Renal pelvis (tissue), 4 donors: ENCODE data around the gene SRGAP2C. TPM values are rescaled to one million over a fixed set of nuclear protein-coding genes. Genes with fewer than 3 reads are reported as not detected.
"Not testable (repeated sequence)": the region's sequence is repeated elsewhere in the genome, so short reads cannot be mapped to it uniquely, and the experiment has no call there.

Source experiments
- DNase-seq: peaks from one replicate; pipeline ENCODE4 v3.0.0-alpha.2; 2013
- polyA plus RNA-seq, 3 donors: library from polyadenylated mRNA; unstranded; fragments of 120-200 nt; gene quantifications; one replicate each; pipeline ENCODE4 v1.2.1, GENCODE V29; 2013; ENCODE audit not compliant: insufficient read length in 3 of 3

Gene SRGAP2C
- polyA plus RNA-seq, 3 donors, result 17.5 to 21.5 (median 20.3) TPM

DNA sequence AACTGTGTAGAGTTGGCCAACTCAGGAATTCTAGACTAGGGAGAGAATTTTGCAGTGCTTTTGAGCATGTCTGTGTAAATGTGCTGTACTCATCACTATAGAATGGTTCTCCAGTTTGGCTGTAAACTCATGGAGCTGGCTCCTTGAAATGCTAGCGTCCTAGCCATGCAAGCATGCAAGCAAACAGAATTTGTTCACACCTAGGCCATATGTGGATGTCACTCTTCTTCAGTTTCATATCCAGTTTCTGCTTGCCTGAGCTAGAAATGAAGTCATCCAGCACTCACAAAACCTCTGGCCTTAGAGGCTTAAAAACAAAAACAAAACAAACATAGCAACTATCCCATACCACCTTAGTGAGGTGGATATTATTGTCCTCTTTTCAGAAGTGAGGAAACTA is 37.0 kb downstream of the SRGAP2C start:
- not testable (repeated sequence) for DNase-seq

DNA sequence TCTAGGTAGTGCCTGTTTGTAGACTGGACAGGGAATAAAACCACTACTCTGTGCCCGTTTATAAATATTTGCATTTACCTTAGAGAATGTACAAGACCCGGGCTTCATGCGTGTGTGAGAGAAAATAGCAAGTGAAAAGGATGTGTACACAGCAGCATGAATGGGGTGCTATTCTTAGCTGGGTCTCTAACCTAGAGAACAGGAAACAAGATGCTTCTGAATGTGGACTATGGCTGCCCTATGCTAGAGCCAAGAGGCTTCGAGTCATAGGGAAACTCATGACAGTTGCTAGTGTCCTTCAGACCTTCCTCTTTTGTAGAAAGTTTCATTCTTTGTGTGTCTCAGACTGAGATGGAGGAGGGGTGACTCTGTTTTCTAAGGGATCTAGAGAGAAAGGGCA is 39.9 kb downstream of the SRGAP2C start:
- DNase-seq, result not testable (repeated sequence)

DNA sequence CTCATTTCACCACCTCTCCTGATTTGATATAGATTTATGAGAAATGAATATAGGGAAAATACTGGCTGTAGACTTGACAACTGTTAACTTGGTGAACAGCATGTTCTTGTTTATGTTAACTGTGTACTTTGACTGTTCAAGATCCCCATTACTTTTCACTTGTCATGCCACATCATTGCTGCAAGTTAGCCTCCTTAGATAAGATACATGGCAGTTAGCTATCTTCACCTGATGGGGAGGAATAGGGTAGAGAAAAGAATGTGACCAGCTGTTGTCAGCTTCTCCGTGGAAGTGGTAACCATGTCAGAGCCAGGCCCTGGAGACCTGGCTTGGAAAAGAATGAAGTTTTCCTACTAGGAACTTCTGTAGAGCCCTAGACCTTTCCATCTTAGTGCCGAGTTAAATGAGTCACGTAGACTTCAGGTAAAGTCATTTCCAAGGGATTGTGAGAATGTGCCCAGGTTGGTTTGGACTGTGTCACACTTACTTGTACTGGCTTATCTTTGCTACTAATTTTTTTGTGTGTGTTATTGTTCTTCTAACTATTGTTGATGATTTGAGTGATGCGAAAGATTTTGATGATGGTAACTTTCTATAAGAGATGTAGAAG is 41.6 kb downstream of the SRGAP2C start:
- not testable (repeated sequence) for DNase-seq

DNA sequence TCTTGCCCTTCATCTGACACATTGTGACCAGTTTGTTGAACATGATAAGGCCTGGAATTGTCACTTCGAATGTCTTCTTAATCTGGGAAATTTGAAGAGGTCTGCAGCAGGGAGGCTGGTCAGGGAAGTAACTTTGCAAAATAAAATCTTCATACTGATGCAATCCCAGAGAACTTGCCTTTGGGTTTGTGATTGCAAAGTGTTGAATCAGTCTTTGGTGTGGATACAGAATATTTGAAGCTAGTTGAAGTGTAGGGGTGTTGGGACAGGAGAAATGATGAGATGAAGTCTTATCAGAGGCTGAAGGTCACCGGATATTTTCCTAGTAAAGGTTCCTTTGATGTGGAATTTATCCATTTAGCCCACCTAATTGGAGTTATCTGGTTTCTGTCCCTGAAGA is 42.1 kb downstream of the SRGAP2C start:
- DNase-seq, result not testable (repeated sequence)

DNA sequence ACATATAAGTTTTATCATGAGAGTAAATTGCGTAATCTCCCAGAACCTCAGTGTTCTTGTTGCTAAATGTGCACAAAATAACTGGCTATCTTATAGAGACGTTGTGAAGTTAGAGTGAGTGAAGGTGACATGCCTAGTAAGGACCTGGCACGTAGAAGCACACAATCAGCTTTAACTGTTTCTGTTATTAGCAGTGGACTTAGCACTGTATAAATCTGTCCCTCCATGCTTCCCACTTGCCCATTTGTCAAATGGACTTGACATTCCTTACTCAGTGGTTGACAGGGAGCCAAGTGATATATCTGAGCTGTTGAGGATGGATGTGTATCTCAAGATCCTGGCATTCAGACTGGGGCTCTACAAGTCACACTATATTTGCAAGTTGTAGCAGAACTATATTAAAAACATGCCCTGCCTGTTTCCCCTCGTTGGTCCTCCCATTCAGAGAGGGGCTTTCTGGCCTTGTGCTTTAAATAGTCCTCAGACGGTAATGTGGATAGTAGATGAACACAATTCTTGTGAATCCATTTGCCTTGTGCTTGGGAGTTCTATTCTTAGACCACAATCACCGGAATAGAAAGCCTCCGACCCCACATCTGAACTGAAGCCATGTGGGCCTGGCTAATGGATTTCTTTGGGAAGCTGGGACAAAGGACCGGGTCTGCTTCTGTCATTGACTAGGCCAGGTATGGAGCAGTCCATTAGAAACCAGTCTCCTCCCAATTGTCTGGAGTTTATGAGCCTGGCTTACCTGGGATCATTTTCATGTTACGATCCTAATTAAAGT is 43.0 kb downstream of the SRGAP2C start:
- not testable (repeated sequence) for DNase-seq

DNA sequence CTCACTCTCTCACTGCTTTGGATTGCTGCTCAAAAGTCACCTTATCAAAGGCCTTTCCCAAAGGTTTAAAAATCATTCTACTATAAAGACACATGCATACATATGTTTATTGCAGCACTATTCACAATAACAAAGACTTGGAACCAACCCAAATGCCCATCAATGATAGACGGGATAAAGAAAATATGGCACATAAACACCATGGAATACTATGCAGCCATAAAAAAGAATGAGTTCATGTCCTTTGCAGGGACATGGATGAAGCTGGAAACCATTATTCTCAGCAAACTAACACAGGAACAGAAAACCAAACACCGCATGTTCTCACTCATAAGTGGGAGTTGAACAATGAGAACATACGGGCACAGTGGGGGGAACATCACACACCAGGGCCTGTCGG is 45.9 kb downstream of the SRGAP2C start:
- not testable (repeated sequence) for DNase-seq

DNA sequence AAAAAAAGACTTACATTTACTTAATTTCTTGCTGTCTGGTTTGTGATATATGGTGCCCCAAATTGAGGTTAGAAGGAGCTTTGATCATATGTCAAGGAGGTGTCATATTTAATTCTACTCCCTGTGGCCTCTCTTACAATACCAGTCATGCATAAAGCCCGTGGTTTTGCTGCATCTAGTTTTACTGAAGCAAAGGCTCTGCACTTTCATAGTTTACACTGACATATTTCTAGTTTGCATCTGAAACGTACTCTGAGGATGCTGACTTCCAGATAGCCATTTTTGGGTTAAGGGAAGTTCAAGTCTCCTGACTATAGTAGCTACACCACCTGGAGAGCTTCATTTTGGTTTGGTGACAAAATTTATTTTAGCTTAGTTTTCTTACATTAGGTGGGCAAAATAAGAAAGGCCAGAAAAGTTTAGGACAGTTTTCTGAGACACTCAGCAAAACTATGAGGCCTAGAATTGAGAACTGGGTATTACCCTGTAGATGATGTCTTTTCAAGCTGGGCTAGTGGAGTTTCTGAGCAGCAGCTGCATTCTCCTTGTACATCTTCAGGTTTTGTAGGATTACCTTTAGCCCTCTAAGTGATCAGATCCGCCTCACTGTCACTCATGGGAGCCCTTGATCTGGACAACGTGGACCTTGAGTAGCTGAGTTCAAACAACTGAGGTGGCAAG is 47.8 kb downstream of the SRGAP2C start:
- not testable (repeated sequence) for DNase-seq

DNA sequence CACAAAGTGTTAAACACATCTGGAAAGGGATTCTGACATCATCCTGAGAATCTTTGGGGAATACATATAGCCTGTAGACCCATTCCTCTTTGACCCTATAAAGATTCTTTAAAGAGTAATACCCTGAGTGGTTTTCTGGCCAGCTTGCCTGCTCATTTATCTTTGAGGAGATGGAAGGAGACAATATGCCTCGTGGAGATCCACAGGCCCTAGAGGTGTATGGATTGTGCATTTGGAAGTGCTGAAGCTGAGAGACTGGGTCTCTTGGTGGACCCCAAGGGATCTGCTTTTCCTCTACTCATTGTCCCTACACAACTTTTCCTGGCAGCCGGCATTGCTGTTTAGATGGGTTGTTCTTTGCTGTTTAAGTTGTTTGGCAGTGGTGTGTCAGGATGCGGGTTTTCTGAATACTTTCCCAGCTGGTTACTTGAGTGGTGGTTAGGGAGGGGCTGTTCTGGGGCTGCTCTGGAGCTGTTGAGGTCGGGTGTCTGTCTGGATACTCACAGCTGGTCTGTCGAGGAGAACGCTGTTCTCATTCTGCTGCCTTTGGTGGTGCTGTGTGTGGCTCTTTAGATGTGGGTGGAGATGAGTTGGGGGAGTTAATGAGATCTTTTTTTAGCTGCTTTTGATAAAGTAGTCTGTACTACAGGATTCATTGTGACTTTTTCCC is 49.5 kb downstream of the SRGAP2C start:
- DNase-seq, result not testable (repeated sequence)

DNA sequence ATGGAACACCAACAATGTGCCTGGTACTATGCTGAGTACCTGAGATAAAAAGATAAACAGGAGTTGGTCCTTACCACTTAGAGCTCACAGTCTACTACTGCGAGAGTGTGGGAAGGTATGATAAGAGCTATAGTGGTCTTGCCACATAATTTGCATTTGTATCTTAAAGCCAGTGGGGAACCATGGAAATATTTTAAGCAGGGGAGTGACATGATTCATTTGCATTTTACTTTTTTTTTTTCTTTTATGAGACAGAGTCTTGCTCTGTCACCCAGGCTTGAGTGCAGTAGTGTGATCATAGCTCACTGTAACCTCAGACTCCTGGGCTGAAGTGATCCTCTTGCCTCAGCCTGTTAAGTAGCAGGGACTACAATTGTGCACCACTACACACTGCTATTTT is 53.6 kb downstream of the SRGAP2C start:
- DNase-seq, result not testable (repeated sequence)

DNA sequence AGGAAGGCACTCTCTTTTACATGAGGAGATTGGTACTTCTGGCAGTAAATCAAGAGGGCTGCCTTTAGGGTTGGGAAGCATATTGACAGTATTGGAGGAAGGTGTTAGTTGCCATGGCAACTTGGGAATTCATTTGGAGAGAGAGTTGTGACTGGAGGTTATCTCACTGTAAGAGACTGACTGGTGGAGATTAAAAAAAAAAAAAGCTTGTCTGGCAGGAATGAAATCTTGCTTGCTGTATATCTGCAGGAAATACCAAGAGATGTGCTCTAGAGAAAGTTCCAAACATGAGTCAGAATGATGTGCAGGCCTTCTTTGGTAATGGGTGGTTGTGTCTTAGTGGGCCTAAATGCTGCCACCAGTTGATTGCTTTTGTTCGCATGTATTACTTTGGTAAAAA is 59.1 kb downstream of the SRGAP2C start:
- DNase-seq, result not testable (repeated sequence)

DNA sequence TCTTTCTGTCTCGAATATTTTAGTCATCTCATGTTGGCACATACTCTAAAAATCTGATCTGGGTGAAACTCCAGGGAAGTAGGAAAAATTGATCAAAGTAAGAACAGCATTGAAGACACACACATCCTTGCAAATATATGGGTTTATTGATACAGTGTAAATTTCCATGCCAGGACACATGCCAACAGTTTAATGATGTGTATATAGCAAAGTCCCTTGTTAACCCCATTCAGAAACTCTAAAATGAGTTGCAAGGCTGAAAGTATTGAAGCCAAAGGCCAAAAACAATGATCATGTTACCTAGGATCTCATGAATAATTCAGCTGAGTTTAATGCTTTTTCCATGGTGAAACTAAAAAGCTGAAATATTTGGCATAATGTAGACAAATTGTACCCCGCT is 61.6 kb downstream of the SRGAP2C start:
- not testable (repeated sequence) for DNase-seq

DNA sequence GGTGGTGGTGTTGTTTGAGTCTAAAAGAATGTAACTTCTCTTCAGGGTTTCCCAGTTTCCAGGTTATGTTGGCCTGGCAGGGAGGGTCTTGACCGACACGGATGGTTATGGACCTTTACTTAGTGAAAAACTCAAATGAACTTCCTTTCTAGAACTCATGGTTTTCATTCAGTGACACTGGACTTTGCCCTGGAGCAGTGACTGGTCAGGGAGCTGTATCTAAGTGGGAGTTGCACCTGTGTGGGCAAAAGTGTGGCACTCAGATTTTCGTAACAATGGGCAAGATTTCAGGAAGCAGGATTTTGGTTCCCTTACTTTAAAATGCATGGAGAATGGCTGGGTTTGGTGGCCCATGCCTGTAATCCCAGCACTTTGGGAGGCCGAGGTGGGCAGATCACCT is 67.9 kb downstream of the SRGAP2C start:
- DNase-seq, result not testable (repeated sequence)

DNA sequence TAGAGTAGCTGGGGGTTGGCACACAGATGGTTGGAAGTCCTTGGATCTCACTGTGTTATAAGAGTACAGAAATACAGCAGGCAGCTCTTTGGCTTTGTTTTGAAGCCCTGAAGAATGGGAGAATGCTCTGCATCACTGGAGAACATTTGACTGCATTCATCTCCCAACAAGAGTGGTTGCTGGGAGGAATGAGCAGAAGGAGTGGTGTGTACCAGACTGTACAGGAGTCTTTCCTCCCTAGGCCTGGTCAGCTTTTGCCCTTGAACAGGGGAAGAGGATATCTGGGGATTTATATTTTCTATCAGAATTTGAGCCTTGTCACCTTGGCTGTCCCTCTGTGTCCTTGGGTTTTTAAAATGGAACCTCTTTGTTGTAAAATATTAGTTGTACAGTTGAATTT is 69.8 kb downstream of the SRGAP2C start:
- not testable (repeated sequence) for DNase-seq

DNA sequence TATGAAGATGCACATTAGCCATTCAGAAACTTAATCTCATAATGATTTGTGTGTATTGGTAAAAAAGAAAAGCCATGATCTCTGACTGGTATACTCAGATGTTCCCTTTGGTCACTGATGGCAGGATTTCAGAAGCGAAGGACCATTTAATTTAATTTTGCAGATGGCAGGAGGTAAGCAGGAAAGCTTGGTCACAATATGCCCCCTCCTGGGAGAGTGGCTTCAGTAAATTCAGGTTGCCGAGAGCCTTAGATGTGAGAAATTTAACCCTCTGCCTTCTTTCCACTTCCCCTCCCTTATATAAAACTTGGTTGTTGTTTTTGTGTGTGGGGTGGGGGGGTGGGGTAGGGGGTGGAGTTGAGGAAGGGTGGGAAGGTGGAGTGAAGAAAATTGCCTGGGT is 72.9 kb downstream of the SRGAP2C start:
- DNase-seq, result not testable (repeated sequence)

DNA sequence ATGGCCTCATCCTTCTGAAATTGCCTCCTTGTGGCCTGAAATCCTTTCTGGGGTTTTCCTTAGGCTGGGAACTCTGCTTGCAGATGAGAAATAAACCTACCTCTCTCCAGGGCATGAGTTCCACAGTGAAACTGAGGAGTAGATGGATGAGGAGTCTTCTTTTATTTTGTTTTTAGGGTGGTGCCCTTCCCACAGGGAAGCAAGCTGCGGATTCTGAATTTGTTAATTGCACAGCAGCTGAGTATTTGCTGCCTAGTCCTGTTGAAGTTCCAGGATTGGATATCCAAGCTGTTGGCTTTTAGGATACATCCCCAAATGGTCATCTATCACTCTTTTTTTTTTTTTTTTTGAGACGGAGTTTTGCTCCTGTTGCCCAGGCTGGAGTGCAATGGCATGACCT is 73.4 kb downstream of the SRGAP2C start:
- DNase-seq, result not testable (repeated sequence)

DNA sequence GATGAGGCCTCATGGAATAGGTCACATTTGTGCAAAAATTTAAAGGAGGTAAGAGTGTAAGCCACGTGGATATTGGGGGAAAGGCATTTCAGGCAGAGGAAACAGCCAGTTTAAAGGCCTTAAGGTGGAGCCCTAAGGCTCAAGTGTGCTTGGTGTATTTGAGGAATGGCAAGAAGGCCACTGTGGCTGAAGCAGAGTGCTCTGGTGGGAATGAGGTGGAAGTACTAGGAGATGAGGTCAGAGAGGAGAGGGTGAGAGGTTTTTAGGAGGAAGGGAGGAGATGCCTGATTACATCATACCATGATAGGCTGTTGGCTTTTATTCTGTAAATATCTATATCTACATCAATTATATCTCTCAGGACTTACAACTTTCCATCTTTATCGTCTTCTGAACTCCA is 75.4 kb downstream of the SRGAP2C start:
- not testable (repeated sequence) for DNase-seq

DNA sequence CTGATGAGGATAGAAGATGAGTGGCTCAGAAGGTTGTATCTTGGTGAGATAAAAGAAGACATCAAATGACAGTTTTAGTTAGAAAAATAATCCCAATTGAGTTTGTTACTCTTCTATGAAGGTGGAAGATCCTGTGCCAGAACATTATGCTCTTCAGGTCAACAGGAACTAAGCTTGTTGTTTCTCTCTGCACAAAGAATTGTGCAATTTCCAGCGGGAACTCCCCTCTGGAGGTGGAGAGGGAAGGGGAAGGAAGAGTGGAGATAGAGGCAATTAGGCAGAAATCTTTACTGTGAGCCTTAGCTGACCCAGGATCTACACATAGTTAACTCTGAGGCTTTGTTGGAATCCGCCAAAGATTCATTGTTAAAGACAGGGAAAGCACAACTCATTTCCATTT is 77.4 kb downstream of the SRGAP2C start:
- DNase-seq, result not testable (repeated sequence)

DNA sequence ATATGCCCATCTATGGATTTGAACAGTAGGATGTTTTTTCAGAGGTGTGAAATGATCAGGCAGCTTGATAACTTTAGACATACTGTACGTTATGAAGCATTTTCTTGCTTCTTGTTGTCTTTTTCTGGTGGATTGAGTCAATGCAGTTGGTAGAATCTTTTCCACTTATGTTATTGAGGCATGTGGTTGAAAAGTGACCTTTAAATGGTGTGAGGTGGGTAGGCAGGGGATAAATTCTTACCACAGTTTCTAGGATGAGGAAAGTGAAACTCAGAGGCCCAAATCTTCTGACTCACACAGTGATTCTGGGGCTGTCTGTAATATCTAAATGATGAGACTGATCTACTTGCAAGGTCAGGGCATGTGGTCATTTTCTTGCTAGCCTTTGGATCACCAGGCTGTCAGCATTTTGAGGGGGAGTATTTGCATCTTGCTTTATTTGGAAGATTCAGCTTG is 79.0 kb downstream of the SRGAP2C start:
- not testable (repeated sequence) for DNase-seq

DNA sequence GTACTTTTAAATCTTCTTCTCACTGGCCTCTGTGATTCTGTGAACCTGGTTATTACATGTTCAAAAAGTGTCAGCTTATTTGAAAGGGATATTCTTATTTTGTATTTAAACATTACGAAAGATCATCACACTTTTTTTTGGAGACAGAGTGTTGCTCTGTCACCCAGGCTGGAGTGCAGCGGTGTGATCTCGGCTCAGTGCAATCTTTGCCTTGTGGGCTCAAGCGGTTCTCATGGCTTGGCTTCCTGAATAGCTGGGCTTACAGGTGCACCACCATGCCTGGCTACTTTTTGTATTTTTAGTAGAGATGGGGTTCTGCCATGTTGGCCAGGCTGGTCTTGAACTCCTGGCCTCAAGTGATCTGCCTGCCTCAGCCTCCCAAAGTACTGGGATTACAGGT is 82.3 kb downstream of the SRGAP2C start:
- not testable (repeated sequence) for DNase-seq

DNA sequence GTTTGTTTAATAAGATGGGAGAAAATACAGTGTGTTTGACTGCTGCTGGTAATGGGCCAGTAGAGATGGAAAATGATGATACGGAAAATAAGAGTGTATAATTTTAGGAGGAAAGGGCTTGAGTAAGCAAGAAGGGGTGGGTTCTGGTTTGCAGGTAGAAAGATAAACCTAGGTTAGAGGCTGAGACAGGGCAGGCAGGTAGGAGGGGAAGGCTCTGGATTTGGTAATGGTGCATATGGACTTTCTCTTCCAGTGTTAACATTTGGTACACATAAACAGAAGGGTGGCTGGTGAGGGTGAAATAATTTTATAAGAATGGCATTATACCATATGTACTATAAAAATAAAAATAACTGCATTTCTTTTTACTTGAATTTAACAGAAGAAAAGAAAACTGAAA is 84.5 kb downstream of the SRGAP2C start:
- not testable (repeated sequence) for DNase-seq

DNA sequence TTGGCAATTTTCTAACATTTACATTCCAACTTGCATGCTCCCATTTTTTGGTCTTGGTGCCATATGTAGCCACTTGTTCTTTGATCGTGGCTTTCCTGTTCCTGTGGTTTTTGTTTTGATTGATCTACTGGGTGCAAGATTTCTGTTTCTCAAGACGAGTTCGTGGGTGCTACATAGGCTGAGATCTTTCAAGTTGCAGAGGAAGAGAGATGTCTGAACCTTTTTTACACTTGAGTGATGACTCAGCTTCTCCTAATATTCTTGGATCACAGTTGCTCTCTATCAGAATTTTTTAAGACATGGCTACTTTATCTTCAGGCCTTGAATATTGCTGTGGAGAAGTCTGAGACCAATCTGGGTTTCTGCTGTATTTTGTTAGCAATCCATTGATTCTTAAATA is 85.2 kb downstream of the SRGAP2C start:
- DNase-seq, result not testable (repeated sequence)

DNA sequence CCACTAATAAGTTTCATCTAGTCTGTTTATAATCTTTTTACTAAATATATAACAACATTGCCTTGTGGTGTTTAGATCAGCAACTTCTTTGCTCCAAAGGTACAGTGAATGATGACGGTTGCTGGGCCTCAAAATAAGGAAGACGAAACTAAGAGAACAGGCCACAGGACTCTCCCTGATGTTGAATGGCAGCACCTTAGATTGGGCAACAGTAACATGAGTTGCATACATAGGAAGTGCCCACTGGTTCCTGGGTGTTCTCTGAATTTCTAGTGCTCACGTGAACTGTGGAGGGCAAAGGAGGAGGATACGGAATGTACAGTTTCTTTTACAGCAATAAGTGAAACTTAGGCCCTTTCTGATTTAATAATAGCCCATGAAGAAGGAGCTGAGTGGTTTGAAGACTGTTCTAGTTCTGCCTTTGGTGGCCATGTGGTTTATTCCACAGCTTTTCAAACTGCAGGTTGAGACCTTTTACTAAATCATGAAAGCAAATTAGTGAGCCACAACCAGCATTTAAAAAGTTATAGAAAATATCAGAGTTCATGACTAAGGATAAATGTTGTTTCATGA is 86.5 kb downstream of the SRGAP2C start:
- not testable (repeated sequence) for DNase-seq
